Thoracic aorta (tissue), 2 donors: ENCODE results near the gene NTNG2. TPM values are rescaled to one million over a fixed set of nuclear protein-coding genes. Genes with fewer than 3 reads are reported as not detected.
A peak's percentile ranks its signal among the peaks of the same experiment; 100 is the strongest.

Source experiments
- ATAC-seq: fragments of 150-250 bp; one replicate; pipeline ENCODE4 v1.8.0; 2017; ENCODE audit warnings: low read depth; ENCODE audit not compliant: insufficient number of reproducible peaks, low FRiP score
- DNase-seq: peaks from one replicate; pipeline ENCODE4 v3.0.0-alpha.2; 2020; ENCODE audit warnings: low spot score
- H3K27ac ChIP-seq, 2 donors: fragments of 200-600 bp; sonication (generic); 1 replicate in 1 of 2; 2 replicates in 1 of 2; pipeline ENCODE4 v1.5.1; 2016; ENCODE audit warnings: mild to moderate bottlenecking in 2 of 2, moderate library complexity in 2 of 2
- H3K27me3 ChIP-seq: fragments of 200-600 bp; sonication (generic); replicated peaks from 2 replicates; pipeline ENCODE4 v1.6.0; 2016; ENCODE audit warnings: mild to moderate bottlenecking; ENCODE audit not compliant: insufficient read depth
- H3K36me3 ChIP-seq: fragments of 200-600 bp; sonication (generic); one replicate; pipeline ENCODE4 v1.5.1; 2016
- H3K4me1 ChIP-seq, 2 donors: fragments of 200-600 bp; sonication (generic); 1 replicate in 1 of 2; 2 replicates in 1 of 2; pipeline versions ENCODE4 v1.5.1 to v1.6.0; 2016; ENCODE audit warnings: low read depth in 2 of 2, mild to moderate bottlenecking in 1 of 2; ENCODE audit not compliant: control insufficient read depth in 1 of 2
- H3K4me3 ChIP-seq: fragments of 200-600 bp; sonication (generic); 2 replicates; pipeline ENCODE4 v1.5.1; 2016; ENCODE audit warnings: mild to moderate bottlenecking
- H3K9me3 ChIP-seq: fragments of 200-600 bp; sonication (generic); 2 replicates; pipeline ENCODE4 v1.5.1; 2016
- CTCF ChIP-seq: fragments of 200-600 bp; sonication (generic); IDR thresholded peaks from one replicate; pipeline ENCODE4 v1.5.1; 2019; ENCODE audit warnings: antibody characterized with exemption
- total RNA-seq, 2 donors: library from RNA; depleted of rRNA; stranded (reverse); fragments of >200 nt; gene quantifications; one replicate each; pipeline versions ENCODE4 v1.1.0 to v1.2.3, GENCODE V29; 2016

The NTNG2 gene
- total RNA-seq, 2 donors from 2014 or later: 1.2 to 2.0 TPM

- H3K4me1 ChIP-seq: peaks cover 25 to 37% of the 10 kb centered on the region in 2 donors
- peak overlapping the region; percentile 86 for H3K4me3 ChIP-seq
- no peak for DNase-seq
- no peaks in the 10 kb centered on the region for H3K36me3 ChIP-seq
- no peak overlapping the region for H3K27ac ChIP-seq
- H3K27me3 ChIP-seq: peaks cover 10% of the 10 kb centered on the region
- no peak for TF ChIP-seq CTCF
- ATAC-seq: no peak
- no peaks in the 10 kb centered on the region for H3K9me3 ChIP-seq
Measured at GRCh38 chr9:132160802-132161742, 786 bp upstream of the NTNG2 start.

DNA sequence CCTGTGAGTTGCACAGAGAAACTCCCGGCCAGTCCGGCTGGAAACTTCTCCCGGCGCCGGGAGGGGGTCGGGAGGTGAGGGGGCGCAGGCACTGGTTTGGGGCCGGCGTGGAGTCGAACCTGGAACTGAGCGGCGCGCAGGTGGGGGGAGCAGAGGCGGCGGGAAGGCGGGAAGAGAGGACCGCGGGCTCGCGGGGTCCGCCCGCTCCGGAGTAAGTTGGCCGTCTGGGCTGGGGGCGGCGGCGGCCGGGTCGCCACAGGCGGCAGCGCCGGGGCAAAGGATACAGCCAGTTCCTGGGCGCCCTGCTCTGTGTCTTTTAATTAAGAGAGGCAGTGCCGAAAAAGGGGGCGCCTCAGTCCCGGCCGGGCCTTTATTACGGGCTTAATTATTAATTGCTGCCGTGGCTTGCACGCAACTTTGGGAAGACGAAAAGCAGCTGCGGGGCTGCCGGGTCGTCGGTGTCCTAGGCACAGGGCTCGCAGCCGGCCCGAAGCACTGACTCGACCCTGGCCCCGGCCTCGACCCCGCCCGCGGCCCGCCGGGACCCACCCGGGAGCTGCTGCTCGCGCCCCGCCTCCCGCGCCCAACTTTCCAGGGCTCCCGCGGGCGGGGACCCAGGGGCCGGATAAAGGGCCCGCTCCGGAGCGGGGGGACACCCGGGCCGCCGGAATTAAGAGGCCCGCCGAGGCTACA, 1.1 kb downstream of the NTNG2 start:
- TF ChIP-seq CTCF: no peak
- H3K27me3 ChIP-seq: peaks cover 10% of the 10 kb centered on the region
- no peaks in the 10 kb centered on the region for H3K9me3 ChIP-seq
- H3K36me3 ChIP-seq: no peaks in the 10 kb centered on the region
- H3K4me3 ChIP-seq: peak overlapping the region; percentile 86
- DNase-seq (no peak), ATAC-seq (no peak)
- H3K27ac ChIP-seq: peak overlapping the region in 1 of 2 donors; percentile 28
- H3K4me1 ChIP-seq: peaks cover 25 to 37% of the 10 kb centered on the region in 2 donors

GRCh38 chr9:132163457-132163875, 1.6 kb downstream of the NTNG2 start:
- no peak for TF ChIP-seq CTCF
- Histone ChIP-seq H3K4me3 (peak overlapping the region; percentile 86), H3K36me3 (no peaks in the 10 kb centered on the region), H3K27ac (no peak overlapping the region), H3K9me3 (no peaks in the 10 kb centered on the region), H3K4me1 (peaks cover 25 to 37% of the 10 kb centered on the region in 2 donors), H3K27me3 (peaks cover 10% of the 10 kb centered on the region)
- no peak for DNase-seq
- no peak for ATAC-seq

DNA sequence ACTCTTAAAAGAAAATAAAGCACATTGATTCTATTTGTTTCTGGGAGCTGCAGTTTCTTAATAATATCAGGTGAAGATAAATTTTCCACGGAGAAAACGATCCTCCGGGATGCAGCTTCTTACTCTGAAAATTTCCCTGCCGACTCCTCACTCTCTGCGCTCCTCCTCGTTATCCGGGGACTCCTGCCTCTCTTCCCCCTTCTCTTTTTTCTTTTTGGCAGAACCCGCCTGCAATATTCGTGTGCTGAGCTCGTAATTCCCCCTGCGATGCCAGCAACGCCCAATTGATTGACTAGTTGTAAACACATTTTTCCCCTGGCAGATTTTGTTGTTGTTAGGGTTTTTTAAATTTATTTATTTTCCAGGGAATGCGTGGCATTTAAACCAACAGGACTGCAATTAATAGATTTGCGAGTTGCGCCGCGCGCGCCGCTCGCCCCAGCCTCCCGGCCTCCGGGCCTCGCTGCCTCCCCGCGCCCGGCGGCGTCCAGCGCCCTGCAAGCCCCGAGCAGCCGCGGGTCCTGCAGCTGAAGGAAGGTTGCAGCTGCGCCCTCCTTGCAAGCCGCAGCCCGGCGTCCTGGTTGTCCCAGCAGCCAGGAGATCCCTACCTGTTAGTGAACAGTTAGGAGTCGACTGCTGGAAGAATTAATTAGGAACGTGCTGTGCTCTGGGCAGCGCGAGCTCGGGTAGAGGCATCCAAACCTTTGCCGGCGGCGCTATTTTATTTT, 2.2 kb downstream of the NTNG2 start:
- ATAC-seq: no peak
- no peak for DNase-seq
- H3K4me1 ChIP-seq: peaks cover 25 to 37% of the 10 kb centered on the region in 2 donors
- peak overlapping the region; percentile 86 for H3K4me3 ChIP-seq
- no peaks in the 10 kb centered on the region for H3K36me3 ChIP-seq
- no peak for TF ChIP-seq CTCF
- peaks cover 10% of the 10 kb centered on the region for H3K27me3 ChIP-seq
- H3K9me3 ChIP-seq: no peaks in the 10 kb centered on the region
- H3K27ac ChIP-seq: no peak overlapping the region
